ENCODE results near the gene THSD7A. TPM values are rescaled to one million over a fixed set of nuclear protein-coding genes. Genes with fewer than 3 reads are reported as not detected.

THSD7A gene
- total RNA-seq, 2 experiments from 2014 or later, result not detected

DNA sequence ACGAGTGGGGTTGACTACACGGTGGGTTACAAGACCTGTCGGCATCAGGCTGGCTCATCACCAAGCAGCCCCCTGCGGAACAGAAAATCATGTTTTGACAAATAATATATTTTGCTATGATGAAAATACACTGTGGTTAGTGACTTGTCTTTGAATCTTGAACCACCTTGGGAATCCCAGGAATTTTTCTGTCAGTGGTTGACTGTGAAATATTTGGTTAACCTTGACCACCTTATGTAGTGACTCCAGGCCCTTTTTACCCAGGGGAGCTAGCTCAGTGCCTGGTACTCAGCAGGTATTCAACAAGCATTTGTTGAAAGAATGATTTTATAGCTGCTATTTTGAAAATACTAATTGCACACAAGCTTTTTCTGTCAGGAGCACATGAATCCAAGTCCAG, 452.4 kb downstream of the THSD7A start:
- Mint-ChIP-seq H3K4me1 (no peaks in the 10 kb centered on the region), H3K27ac (no peak overlapping the region), H3K36me3 (no peaks in the 10 kb centered on the region), H3K4me3 (no peak overlapping the region), H3K27me3 (no peaks in the 10 kb centered on the region), H3K9me3 (no peaks in the 10 kb centered on the region)
- DNase-seq (no peak), ATAC-seq (ENCODE audit: low read depth) (no peak)
- POLR2A ChIA-PET, result no interaction called here

DNA sequence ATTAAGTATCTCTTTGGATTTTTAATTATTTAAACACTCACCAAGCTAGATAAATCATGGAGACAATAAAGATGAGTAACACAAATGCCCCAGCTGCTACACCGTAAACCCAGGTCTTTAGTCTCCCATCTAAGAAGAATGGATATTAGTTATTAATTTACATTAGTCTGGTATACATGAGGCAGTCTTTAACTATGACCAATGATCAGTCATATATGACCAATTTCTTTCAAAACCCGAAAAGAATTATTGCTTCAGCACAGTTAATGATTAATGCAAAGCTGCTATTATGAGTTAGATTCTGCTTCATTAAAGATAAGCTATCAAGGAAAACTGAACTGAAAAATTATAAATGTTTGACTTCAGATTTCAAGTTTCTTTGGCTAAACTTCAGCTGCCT, 455.5 kb downstream of the THSD7A start:
- no peak overlapping the region for H3K4me3 Mint-ChIP-seq
- no peak for ATAC-seq (ENCODE audit: low read depth)

DNA sequence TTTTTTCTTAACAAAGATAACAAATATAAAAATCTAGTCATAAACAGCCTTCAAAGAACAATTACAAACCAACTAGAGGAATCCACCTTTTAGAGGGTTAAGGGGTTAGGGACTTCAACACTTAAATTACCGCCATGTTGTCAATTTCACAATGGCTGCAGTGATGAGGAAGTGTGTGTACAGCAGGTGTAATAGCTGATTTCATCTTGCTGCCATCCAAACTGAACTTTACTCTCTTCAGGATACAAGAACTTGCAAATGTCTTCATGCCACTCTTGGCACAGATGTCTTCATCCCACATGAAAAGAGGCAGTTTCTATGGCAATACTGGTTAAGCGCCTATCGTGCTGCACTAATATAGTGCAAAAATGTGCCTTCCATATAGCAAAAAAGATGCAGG, 457.4 kb downstream of the THSD7A start:
- Mint-ChIP-seq H3K4me3 (no peak overlapping the region), H3K4me1 (no peaks in the 10 kb centered on the region), H3K27ac (no peak overlapping the region), H3K36me3 (no peaks in the 10 kb centered on the region), H3K27me3 (peaks cover 2% of the 10 kb centered on the region), H3K9me3 (no peaks in the 10 kb centered on the region)
- ATAC-seq (ENCODE audit: low read depth) (no peak), DNase-seq (no peak)
- POLR2A ChIA-PET, result no interaction called here

More for the DNA sequence above, 455.5 kb downstream of the THSD7A start:
- POLR2A ChIA-PET, result no interaction called here
- no peak for DNase-seq
- Mint-ChIP-seq H3K27me3 (peaks cover 2% of the 10 kb centered on the region), H3K9me3 (no peaks in the 10 kb centered on the region), H3K4me1 (no peaks in the 10 kb centered on the region), H3K36me3 (no peaks in the 10 kb centered on the region), H3K27ac (no peak overlapping the region)

DNA sequence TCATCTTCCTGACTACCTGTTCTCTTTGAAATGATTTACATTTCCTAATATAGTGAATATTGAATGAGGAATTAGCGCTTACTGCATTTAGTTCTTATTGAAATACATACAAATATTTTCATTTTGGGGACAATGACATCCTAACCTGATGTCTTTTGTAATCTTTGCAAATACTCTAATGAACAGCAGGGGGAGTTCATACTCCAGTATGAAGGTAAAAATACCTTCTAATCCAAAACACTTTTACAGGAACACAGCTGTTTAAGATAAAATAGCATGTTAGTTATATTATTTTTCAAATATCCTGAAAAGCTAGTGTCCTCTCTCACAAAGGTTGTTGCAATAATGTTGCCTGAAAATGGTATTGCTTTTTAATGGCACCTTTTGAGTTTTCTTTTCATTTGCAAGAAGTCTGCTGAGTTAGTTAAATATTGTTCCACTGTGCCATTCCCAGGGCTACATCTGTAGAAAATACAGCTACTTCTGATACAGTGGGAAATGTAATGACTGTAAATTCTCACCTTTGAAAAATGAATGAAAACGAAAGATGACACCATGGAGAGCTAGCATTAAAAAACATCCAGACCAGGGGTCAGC, 458.4 kb downstream of the THSD7A start:
- H3K36me3 Mint-ChIP-seq, result no peaks in the 10 kb centered on the region
- H3K27ac Mint-ChIP-seq, result no peak overlapping the region
- no peak overlapping the region for H3K4me3 Mint-ChIP-seq
- H3K4me1 Mint-ChIP-seq, result no peaks in the 10 kb centered on the region
- no peaks in the 10 kb centered on the region for H3K9me3 Mint-ChIP-seq
- POLR2A ChIA-PET, result no interaction called here
- ATAC-seq (ENCODE audit: low read depth), result no peak
- no peak for DNase-seq
- peaks cover 2% of the 10 kb centered on the region for H3K27me3 Mint-ChIP-seq

DNA sequence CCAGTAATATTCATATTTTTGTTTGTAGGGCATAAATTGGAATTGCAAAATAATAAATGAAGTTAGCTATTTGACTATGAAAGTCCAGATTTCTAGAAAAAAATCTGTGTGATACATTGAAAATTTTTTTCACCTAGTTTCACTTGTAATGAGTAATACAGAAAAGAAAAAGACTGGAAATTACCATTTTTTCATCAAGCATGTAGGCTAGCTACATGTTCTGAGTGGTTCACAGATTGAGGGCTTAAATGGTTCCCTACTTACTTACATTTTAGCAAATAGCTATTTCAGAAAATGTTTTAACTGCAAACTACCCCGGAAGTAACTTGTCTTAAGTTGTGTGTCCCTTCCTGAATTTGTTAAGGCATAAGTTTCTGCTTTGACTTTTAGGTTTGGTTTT, 462.3 kb downstream of the THSD7A start:
- H3K27me3 Mint-ChIP-seq, result peaks cover 2% of the 10 kb centered on the region
- ATAC-seq (ENCODE audit: low read depth), result no peak
- no peak for DNase-seq
- H3K4me1 Mint-ChIP-seq, result no peaks in the 10 kb centered on the region
- H3K9me3 Mint-ChIP-seq, result no peaks in the 10 kb centered on the region
- H3K27ac Mint-ChIP-seq, result no peak overlapping the region
- POLR2A ChIA-PET, result no interaction called here
- no peaks in the 10 kb centered on the region for H3K36me3 Mint-ChIP-seq
- no peak overlapping the region for H3K4me3 Mint-ChIP-seq

DNA sequence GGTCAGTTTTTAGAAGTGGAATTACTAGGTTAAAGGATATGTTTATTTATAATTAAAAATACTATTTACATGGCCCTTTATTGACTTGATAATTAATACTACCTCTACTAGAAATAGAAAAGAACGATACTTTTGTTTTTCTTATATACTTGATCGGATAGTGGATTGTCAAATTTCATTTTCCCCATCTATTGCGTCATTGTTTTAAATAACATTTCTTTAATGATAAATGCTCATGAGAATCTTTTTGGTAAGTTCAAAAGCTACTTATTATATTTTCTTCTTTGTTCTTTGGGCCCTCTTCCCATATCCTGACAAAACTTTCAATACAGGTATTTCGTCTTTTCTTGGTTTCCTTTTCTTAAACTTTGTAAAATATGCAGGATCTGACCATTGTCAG, 465.9 kb downstream of the THSD7A start:
- no peak for DNase-seq
- no peaks in the 10 kb centered on the region for H3K9me3 Mint-ChIP-seq
- no peaks in the 10 kb centered on the region for H3K27me3 Mint-ChIP-seq
- no peak for ATAC-seq (ENCODE audit: low read depth)
- no peak overlapping the region for H3K27ac Mint-ChIP-seq
- POLR2A ChIA-PET, result no interaction called here
- H3K36me3 Mint-ChIP-seq, result no peaks in the 10 kb centered on the region
- no peak overlapping the region for H3K4me3 Mint-ChIP-seq
- H3K4me1 Mint-ChIP-seq, result no peaks in the 10 kb centered on the region

DNA sequence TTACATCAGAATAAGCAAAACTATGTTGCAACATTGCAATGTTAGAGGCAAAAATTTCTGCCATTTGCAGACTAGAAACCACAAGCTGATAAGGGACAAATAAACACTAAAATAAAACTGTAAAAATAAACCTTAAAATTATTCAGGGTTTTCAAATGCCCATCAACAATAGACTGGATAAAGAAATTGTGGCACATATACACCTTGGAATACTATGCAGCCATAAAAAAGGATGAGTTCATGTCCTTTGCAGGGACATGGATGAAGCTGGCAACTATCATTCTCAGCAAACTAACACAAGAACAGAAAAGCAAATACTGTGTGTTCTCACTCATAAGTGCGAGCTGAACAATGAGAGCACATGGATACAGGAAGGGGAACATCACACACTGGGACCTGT, 473.4 kb downstream of the THSD7A start:
- POLR2A ChIA-PET, result no interaction called here
- DNase-seq (no peak), ATAC-seq (ENCODE audit: low read depth) (no peak)
- no peak overlapping the region for H3K4me3 Mint-ChIP-seq
- H3K27me3 Mint-ChIP-seq, result no peaks in the 10 kb centered on the region
- H3K4me1 Mint-ChIP-seq, result no peaks in the 10 kb centered on the region
- no peaks in the 10 kb centered on the region for H3K9me3 Mint-ChIP-seq
- H3K36me3 Mint-ChIP-seq, result no peaks in the 10 kb centered on the region
- no peak overlapping the region for H3K27ac Mint-ChIP-seq

DNA sequence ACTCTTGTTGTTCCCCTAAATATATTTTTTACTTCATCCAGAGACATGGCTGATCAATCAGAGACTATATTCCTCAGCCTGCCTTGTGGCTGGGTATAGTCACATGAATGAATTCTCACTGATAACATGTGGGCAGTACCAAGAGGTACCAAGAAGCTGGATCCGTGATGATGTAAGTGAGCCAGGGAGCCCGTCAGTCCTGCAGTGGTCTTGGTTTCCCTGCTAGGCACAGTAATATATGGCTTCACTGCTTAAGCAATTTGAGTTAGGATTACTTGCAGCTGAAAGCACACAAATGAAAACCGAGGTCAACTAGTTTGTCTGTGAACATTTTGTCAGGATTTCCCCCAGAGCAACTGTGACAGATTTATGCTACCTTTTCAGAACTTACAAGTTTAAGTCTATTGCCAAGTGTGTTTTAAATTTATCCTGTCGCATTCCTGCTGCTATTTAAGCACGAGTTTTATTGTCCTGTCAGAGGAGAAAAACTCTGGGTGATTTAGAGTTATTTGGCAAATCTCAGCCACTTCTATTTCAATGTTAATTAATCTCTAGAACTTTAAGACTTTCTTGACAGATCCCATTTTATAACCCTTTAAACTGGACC, 476.5 kb downstream of the THSD7A start:
- POLR2A ChIA-PET, result no interaction called here
- Mint-ChIP-seq H3K27me3 (peaks cover 1% of the 10 kb centered on the region), H3K27ac (no peak overlapping the region), H3K4me3 (no peak overlapping the region), H3K4me1 (no peaks in the 10 kb centered on the region), H3K36me3 (no peaks in the 10 kb centered on the region), H3K9me3 (no peaks in the 10 kb centered on the region)
- DNase-seq (no peak), ATAC-seq (ENCODE audit: low read depth) (no peak)

DNA sequence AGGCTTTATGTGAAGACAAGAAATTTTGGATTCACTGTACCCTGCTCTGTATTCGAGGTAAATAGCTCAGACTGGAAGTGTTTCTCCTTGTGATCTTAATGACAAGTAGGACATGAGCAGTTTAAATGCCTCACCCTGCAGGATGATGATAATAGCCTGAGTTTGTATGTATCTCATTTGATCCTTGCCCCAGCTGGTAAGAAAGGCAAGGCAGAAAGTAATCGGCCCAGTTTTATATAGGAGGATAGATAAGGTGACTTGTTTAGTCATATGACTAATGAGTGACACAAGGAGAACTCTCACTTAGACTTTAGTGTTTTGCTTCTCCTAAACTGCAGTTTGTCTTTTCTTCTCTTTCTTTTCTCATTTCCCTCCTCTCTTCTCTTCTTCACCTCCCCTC, 485.7 kb downstream of the THSD7A start:
- Mint-ChIP-seq H3K4me1 (peaks cover 2% of the 10 kb centered on the region), H3K36me3 (no peaks in the 10 kb centered on the region), H3K27ac (no peak overlapping the region), H3K4me3 (no peak overlapping the region), H3K27me3 (peaks cover 14% of the 10 kb centered on the region), H3K9me3 (no peaks in the 10 kb centered on the region)
- DNase-seq, result no peak
- no peak for ATAC-seq (ENCODE audit: low read depth)
- POLR2A ChIA-PET, result no interaction called here

DNA sequence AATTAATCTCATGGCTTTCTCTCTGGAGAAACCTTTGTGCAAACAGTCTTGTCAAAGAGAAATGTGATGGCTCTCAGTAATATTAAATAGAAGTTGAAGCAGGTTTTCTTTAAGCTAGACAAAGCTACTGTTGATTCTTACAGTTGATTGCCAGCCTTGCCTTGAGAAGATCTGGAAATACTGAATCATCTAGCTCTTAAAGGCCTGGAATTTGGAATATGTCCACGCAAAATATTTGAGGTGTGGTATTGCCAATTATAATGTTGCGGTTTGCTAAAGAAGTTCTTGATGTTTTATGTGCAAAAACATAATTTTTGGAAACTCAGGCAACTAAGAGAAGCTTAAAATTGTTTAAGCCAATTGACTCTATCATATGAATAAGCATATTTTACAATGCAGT, 486.4 kb downstream of the THSD7A start:
- no peaks in the 10 kb centered on the region for H3K36me3 Mint-ChIP-seq
- peaks cover 16% of the 10 kb centered on the region for H3K27me3 Mint-ChIP-seq
- ATAC-seq (ENCODE audit: low read depth) (no peak), DNase-seq (no peak)
- H3K27ac Mint-ChIP-seq, result no peak overlapping the region
- no peak overlapping the region for H3K4me3 Mint-ChIP-seq
- H3K4me1 Mint-ChIP-seq, result peaks cover 4% of the 10 kb centered on the region
- no peaks in the 10 kb centered on the region for H3K9me3 Mint-ChIP-seq
- POLR2A ChIA-PET, result no interaction called here

DNA sequence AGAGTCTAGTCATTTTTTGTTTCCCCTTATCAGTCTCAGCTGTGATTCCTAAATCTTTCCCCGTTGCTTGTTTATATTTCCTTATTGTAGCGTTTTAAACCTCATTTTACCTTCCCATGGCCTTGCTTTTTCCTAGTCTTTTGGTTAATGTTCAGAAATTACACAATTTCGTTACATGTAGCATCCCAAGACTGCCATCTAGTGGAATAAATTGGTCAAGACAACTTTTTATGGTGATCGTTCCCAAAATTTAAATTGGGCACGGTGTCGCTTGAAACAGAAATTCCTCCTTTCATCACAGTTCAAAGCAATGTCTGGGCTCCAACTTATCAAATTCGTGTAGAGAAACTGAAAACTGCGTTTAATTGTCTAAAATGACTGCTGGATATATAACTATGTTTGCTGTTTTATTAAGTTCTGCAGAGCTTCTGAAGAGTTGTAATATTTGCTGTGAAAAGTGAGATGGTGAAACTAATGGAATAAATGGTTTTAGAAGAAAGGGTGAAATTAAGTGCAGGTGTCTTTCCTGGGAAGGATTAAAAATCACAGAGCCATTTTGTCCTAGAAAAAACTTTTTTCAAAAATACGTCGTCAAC, 488.1 kb downstream of the THSD7A start:
- Mint-ChIP-seq H3K4me3 (no peak overlapping the region), H3K4me1 (peaks cover 4% of the 10 kb centered on the region), H3K27me3 (peaks cover 21% of the 10 kb centered on the region), H3K36me3 (no peaks in the 10 kb centered on the region), H3K9me3 (no peaks in the 10 kb centered on the region), H3K27ac (no peak overlapping the region)
- POLR2A ChIA-PET, result no interaction called here
- no peak for ATAC-seq (ENCODE audit: low read depth)
- no peak for DNase-seq

DNA sequence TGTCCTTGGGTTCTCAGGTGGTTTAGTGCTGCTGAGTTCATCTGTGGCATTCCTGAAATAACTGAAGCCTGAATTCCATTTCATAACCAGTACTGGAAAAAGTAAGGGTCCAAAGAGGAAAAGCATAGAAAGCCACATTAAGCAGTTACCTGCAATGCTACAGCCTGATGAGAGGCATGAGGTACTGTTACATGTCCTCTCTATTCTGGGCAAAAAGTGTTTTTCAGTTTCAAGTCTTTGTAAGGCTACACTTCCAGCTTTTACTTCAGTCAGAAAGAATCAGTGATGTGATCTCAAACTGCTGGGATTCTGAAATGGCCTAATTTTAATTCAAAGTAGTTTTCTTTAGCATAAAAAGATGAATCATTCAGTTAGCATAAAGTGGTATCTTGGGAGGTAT, 488.9 kb downstream of the THSD7A start:
- ATAC-seq (ENCODE audit: low read depth) (no peak), DNase-seq (no peak)
- H3K4me3 Mint-ChIP-seq, result no peak overlapping the region
- no peak overlapping the region for H3K27ac Mint-ChIP-seq
- H3K9me3 Mint-ChIP-seq, result no peaks in the 10 kb centered on the region
- H3K4me1 Mint-ChIP-seq, result peaks cover 4% of the 10 kb centered on the region
- peaks cover 21% of the 10 kb centered on the region for H3K27me3 Mint-ChIP-seq
- POLR2A ChIA-PET, result no interaction called here
- no peaks in the 10 kb centered on the region for H3K36me3 Mint-ChIP-seq

DNA sequence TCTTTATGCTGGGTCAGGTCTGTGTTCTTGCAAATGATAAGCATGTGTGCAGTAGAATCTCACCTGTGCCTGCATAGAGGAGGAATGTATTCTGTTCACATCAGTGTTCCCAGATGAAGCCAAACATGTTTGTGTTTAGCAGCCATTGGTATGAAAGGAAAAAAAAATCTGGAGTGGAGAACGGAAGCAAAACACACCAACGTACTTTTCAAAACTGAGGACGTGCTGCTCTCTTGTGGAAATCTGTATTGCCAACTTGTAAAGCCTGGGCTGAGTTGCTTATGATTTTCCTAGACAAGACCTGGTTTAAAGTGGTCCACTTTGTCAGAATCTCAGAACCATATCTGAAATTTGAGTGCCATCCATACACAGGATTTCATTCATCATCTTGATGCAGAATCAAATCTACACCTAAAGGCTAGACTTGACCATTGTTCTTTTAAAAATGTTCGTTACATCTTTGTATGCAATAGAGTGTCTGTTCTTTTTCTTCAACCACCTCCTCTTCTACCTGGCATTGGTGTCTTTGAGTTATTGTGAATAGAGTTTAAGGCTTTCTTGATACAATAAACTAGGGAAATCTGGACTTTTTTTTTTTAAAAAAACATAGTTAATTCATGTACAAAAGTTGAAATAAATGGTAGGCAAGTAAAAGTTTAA, 490.6 kb downstream of the THSD7A start:
- Mint-ChIP-seq H3K36me3 (no peaks in the 10 kb centered on the region), H3K9me3 (no peaks in the 10 kb centered on the region), H3K4me3 (no peak overlapping the region), H3K27me3 (peaks cover 21% of the 10 kb centered on the region), H3K4me1 (peaks cover 4% of the 10 kb centered on the region), H3K27ac (no peak overlapping the region)
- POLR2A ChIA-PET, result no interaction called here
- DNase-seq (no peak), ATAC-seq (ENCODE audit: low read depth) (no peak)

DNA sequence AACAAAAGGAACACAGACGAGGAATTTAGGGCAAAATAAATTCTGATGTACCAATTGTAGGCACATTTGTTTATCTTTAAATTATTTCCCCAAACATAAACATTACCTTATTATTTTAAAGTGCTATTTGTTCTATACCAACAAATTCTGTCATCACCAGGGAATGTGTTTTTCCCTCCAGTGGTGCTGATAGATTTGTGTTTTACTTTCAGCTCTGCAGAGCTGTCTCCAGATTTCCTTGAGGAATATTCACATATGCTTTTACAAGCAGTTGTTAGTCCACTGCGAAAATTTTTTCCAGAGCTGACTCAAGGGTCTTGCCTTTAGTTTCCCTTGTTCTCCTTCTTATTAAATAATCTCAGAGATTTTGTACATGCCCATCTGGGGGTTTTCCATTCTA, 495.6 kb downstream of the THSD7A start:
- H3K27ac Mint-ChIP-seq, result no peak overlapping the region
- H3K9me3 Mint-ChIP-seq, result no peaks in the 10 kb centered on the region
- no peak for ATAC-seq (ENCODE audit: low read depth)
- H3K4me3 Mint-ChIP-seq, result no peak overlapping the region
- DNase-seq, result no peak
- POLR2A ChIA-PET, result no interaction called here
- peaks cover 1% of the 10 kb centered on the region for H3K4me1 Mint-ChIP-seq
- peaks cover 7% of the 10 kb centered on the region for H3K27me3 Mint-ChIP-seq
- H3K36me3 Mint-ChIP-seq, result no peaks in the 10 kb centered on the region

Data from activated naive CD8-positive, alpha-beta T cell treated with anti-CD3 and anti-CD28 coated beads, Interleukin-2, amount 10 ng/mL, durations not matched to agents 7 days and 5 days (primary cell).